Panc1 (cell line): ENCODE data around the gene C12orf76. TPM values are rescaled to one million over a fixed set of nuclear protein-coding genes. Genes with fewer than 3 reads are reported as not detected.

ENCODE experiments used
- ATAC-seq: fragments of 200-7000 bp; cut with Tn5 transposase; 2 replicates; pipeline ENCODE4 v1.9.1; 2020; ENCODE audit warnings: mild to moderate bottlenecking, moderate library complexity
- Bru-seq: library from RNA; stranded (reverse); fragments of 400-500 nt; gene quantifications from one replicate; lab custom pipeline; 2021; lab: Mats Ljungman, UMichigan
- BruChase-seq, 2 experiments: library from RNA; stranded (reverse); fragments of 400-500 nt; gene quantifications; one replicate each; lab custom pipeline; 2021; lab: Mats Ljungman, UMichigan
- BruUV-seq: library from RNA; stranded (reverse); fragments of 400-500 nt; replicated peaks from 2 replicates; lab custom pipeline; 2021; lab: Mats Ljungman, UMichigan
- CTCF ChIA-PET: fragments of 300-600 bp; sonication (Branson Sonifier 250); formaldehyde crosslinking; loops from one replicate; lab custom pipeline; 2022; ENCODE audit warnings: antibody characterized with exemption; lab: Charles Lee
- POLR2A ChIA-PET: fragments of 300-600 bp; sonication (Branson Sonifier 250); formaldehyde crosslinking; loops from one replicate; lab custom pipeline; 2022; ENCODE audit warnings: antibody characterized with exemption; lab: Charles Lee
- DNase-seq: peaks from one replicate; pipeline ENCODE4 v3.0.0-alpha.2; 2010; ENCODE audit warnings: low read depth, low spot score
- H3K27ac ChIP-seq: 2 replicates; pipeline ENCODE4 v1.5.1; 2011; ENCODE audit warnings: mild to moderate bottlenecking, low read length, inconsistent platforms
- H3K27me3 ChIP-seq: fragments of 200-500 bp; sonication (Bioruptor generic); 2 replicates; pipeline ENCODE4 v1.6.0; 2014; ENCODE audit warnings: low read length, inconsistent platforms; ENCODE audit not compliant: control insufficient read depth, insufficient read depth
- H3K36me3 ChIP-seq: fragments of 200-500 bp; sonication (Bioruptor generic); 2 replicates; pipeline ENCODE4 v1.5.1; 2014; ENCODE audit warnings: inconsistent platforms, mild to moderate bottlenecking, low read length, moderate library complexity; ENCODE audit not compliant: control insufficient read depth, insufficient read depth
- H3K4me1 ChIP-seq: 2 replicates; pipeline ENCODE4 v1.5.1; 2011; ENCODE audit warnings: inconsistent platforms, mild to moderate bottlenecking, low read length, moderate library complexity; ENCODE audit not compliant: control insufficient read depth, insufficient read depth
- H3K4me3 ChIP-seq, 2 experiments: 2 replicates each; pipeline ENCODE4 v1.5.1; 2011 to 2012; ENCODE audit warnings: low read depth in 2 of 2, low read length in 2 of 2, mild to moderate bottlenecking in 2 of 2, inconsistent platforms in 1 of 2, moderate library complexity in 1 of 2
- H3K9me3 ChIP-seq: fragments of 200-500 bp; sonication (Bioruptor generic); 2 replicates; pipeline ENCODE4 v1.5.1; 2014; ENCODE audit warnings: low read depth, mild to moderate bottlenecking, inconsistent platforms, low read length, moderate library complexity; ENCODE audit not compliant: control insufficient read depth, insufficient read depth
- POLR2AphosphoS5 ChIP-seq: IDR thresholded peaks from 2 replicates; pipeline ENCODE4 v1.6.1; 2012; ENCODE audit warnings: mild to moderate bottlenecking, low read depth, low read length, moderate library complexity
- REST ChIP-seq, 2 experiments: IDR thresholded peaks; 2 replicates each; pipeline ENCODE4 v1.6.1; 2011 to 2012; ENCODE audit warnings: low read depth in 2 of 2, control low read depth in 1 of 2, low read length in 1 of 2, mild to moderate bottlenecking in 1 of 2, moderate library complexity in 1 of 2; ENCODE audit not compliant: insufficient read depth in 1 of 2
- SIN3A ChIP-seq: IDR thresholded peaks from 2 replicates; pipeline ENCODE4 v1.6.1; 2012; ENCODE audit warnings: low read depth, mild to moderate bottlenecking, low read length, moderate library complexity, borderline replicate concordance; ENCODE audit not compliant: insufficient read depth
- TCF7L2 ChIP-seq: IDR thresholded peaks from 2 replicates; pipeline ENCODE4 v1.6.1; 2011; ENCODE audit warnings: mild to moderate bottlenecking, low read depth, low read length, inconsistent platforms
- in situ Hi-C: cut with HindIII; loops from 2 replicates; pipeline ENCODE4 v1.10.0; 2016; ENCODE audit warnings: low sequenced_read_pairs, low pct_unique_long_range_greater_than_20kb
- intact Hi-C: fragments of 100-400 bp; cut with micrococcal nuclease; formaldehyde crosslinking; loops from one replicate; pipeline ENCODE4 v1.10.0; 2022; ENCODE audit not compliant: unreplicated experiment
- long read RNA-seq: library from polyadenylated mRNA; unstranded; transcript quantifications from one replicate; pipeline ENCODE4 v2.0.0, GENCODE V29; 2021; ENCODE audit not compliant: unreplicated experiment
- polyA plus RNA-seq: library from polyadenylated mRNA; unstranded; fragments of >200 nt; gene quantifications from one replicate; pipeline ENCODE4 v1.2.1, GENCODE V29; 2012; ENCODE audit warnings: missing spikeins; ENCODE audit not compliant: insufficient read length
- total RNA-seq: library from RNA; stranded (reverse); gene quantifications from one replicate; pipeline ENCODE4 v1.2.1, GENCODE V29; 2021; ENCODE audit not compliant: unreplicated experiment
- TF ChIP-seq, protein P1 (sequence below): fragments of 450-650 bp; IDR thresholded peaks from 2 replicates; pipeline ENCODE4 v1.5.1; 2017; ENCODE audit warnings: mild to moderate bottlenecking

C12orf76 gene
- total RNA-seq: 13.6 TPM
- polyA plus RNA-seq: 9.2 TPM
- Bru-seq, nascent RNA: percentile 49 among the genes with signal in this experiment
- BruChase-seq, experiment 1, labeled RNA remaining after a 2-hour chase: percentile 52 among the genes with signal in this experiment
- BruChase-seq, experiment 2, labeled RNA remaining after a 6-hour chase: percentile 48 among the genes with signal in this experiment
- long read RNA-seq, partial matches to known transcripts: 6 of 18 reads
- long read RNA-seq, other reads (novel, unspliced or antisense): 7 of 18 reads

DNA sequence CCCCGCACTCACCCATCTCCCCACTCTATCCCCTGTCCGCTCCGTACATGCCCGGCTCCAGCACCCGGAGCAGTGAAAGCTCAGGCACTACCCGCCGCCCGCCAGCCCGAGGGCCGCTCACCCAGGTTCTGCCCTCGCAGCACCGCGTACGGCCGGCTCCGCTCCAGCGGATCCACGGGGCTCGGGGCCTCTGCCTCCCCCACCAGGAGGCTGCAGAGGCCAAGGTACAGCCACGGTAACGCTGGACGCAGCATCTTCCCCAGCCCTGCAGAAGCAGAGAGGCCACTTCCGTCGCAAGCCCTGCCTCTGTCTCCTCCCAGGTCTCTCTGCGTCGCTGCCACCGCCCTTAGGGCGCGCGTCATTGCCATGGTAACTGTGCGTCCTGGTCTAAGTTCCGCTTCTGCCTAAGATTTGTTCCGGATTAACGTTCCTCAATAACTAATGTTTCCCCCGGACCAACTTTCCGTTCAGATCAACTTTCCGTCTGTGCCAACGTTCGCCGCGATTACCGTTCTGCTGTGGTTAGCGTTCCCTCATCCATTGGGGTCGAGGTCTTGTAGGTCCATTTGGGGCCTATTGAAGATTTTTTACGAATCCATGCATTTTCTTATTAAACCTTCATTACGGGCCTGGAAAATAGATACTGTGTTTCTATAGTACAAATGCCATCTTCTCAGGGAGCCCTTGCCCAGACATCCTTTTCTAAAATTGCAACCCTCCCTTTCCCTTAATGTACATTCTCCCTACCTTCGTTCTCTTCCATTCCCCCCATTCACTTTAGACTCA lies at the start of gene C12orf76:
Gene C12orf76 (minus strand): TSS at position 281 of the 786 bp plus-strand sequence. CDS start 27 bp downstream, at position 254.
- in situ Hi-C loops: no loop called here
- POLR2A ChIA-PET: no interaction called here
- BruUV-seq: no TSS peak

More for the DNA sequence above, at the start of gene C12orf76:
- H3K9me3 ChIP-seq: no peaks in the 10 kb centered on the region
- H3K27me3 ChIP-seq: no peaks in the 10 kb centered on the region
- ATAC-seq (peak; percentile 100), DNase-seq (peak; percentile 93)
- H3K36me3 ChIP-seq: peaks cover 3% of the 10 kb centered on the region
- intact Hi-C loops: no loop called here
- TF ChIP-seq REST (IDR thresholded peaks at IDR 0.05; ENCODE audit: insufficient read depth in 1 of 2, low read depth in 2 of 2, low read length in 1 of 2) (no peak; a peak in 1 of 4 replicates), SIN3A (peak; percentile 98; the same call in 1 of the 2 replicates), POLR2AphosphoS5 (peak; percentile 83), TCF7L2 (0 out of 2 replicates have a peak, but pooled peaks have one; percentile 31)
- TF ChIP-seq, protein P1, sequence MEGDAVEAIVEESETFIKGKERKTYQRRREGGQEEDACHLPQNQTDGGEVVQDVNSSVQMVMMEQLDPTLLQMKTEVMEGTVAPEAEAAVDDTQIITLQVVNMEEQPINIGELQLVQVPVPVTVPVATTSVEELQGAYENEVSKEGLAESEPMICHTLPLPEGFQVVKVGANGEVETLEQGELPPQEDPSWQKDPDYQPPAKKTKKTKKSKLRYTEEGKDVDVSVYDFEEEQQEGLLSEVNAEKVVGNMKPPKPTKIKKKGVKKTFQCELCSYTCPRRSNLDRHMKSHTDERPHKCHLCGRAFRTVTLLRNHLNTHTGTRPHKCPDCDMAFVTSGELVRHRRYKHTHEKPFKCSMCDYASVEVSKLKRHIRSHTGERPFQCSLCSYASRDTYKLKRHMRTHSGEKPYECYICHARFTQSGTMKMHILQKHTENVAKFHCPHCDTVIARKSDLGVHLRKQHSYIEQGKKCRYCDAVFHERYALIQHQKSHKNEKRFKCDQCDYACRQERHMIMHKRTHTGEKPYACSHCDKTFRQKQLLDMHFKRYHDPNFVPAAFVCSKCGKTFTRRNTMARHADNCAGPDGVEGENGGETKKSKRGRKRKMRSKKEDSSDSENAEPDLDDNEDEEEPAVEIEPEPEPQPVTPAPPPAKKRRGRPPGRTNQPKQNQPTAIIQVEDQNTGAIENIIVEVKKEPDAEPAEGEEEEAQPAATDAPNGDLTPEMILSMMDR: no peak
- H3K4me3 ChIP-seq: peak within 1 kb of the TSS; percentile 68 to 94
- CTCF ChIA-PET: no interaction called here
- peak within 1 kb of the TSS; percentile 97 for H3K27ac ChIP-seq
- H3K4me1 ChIP-seq: peaks cover 13% of the 10 kb centered on the region; the same call in 1 of the 2 replicates
